Right lobe of liver (tissue), 6 donors: ENCODE measurements around the gene CALY. TPM values are rescaled to one million over a fixed set of nuclear protein-coding genes. Genes with fewer than 3 reads are reported as not detected.

Source experiments
- ATAC-seq, 4 donors: fragments of 200-7000 bp; cut with Tn5 transposase; one replicate each; pipeline ENCODE4 v1.9.1; 2020; ENCODE audit warnings: mild to moderate bottlenecking in 4 of 4, moderate library complexity in 4 of 4
- DNase-seq, 3 donors: peaks; one replicate each; pipeline ENCODE4 v3.0.0-alpha.2; 2020
- H3K27ac ChIP-seq, 3 donors: fragments of 200-600 bp; one replicate each; pipeline ENCODE4 v1.8.0; 2022
- H3K27me3 ChIP-seq, 2 donors: fragments of 200-600 bp; one replicate each; pipeline ENCODE4 v1.8.0; 2022
- H3K36me3 ChIP-seq, 4 donors: fragments of 200-600 bp; sonication (generic) in 1 of 4; one replicate each; pipeline versions ENCODE4 v1.5.1 to v1.8.0; 2017 to 2022; ENCODE audit warnings: control low read depth in 1 of 4
- H3K4me1 ChIP-seq, 4 donors: fragments of 200-600 bp; sonication (generic) in 1 of 4; one replicate each; pipeline versions ENCODE4 v1.5.1 to v1.8.0; 2017 to 2022; ENCODE audit warnings: control low read depth in 1 of 4
- H3K4me3 ChIP-seq, 3 donors: fragments of 200-600 bp; one replicate each; pipeline ENCODE4 v1.8.0; 2022
- H3K9me3 ChIP-seq, 4 donors: fragments of 200-600 bp; sonication (generic) in 1 of 4; one replicate each; pipeline versions ENCODE4 v1.5.1 to v1.8.0; 2017 to 2022; ENCODE audit warnings: control low read depth in 1 of 4
- POLR2A ChIP-seq: fragments of 450-650 bp; IDR thresholded peaks from one replicate; pipeline ENCODE4 v1.6.1; 2017; ENCODE audit warnings: antibody characterized with exemption, mild to moderate bottlenecking
- WGBS: methylation state at CpG from one replicate; pipeline ENCODE4 v1.1.6; 2018; ENCODE audit warnings: low coverage, low lambda C conversion rate; ENCODE audit not compliant: insufficient coverage; ENCODE audit errors: missing lambda C conversion rate; 5-methylcytosine and 5-hydroxymethylcytosine counted together
- intact Hi-C, 2 donors: fragments of 100-400 bp; cut with DNase I; formaldehyde crosslinking; loops; one replicate each; pipeline versions ENCODE4 v1.11.2 to v1.14.1; 2022
- total RNA-seq, 6 experiments: library from RNA; depleted of rRNA in 2 of 6; stranded (reverse); fragments of >200 nt in 2 of 6; fragmentation: NEBNext Ultra II Directional in 3 of 6; extraction: Animal tissue kit (Norgen Biotek cat#: 25700) in 3 of 6; gene quantifications; one replicate each; pipeline versions ENCODE4 v1.1.0 to v1.2.4, GENCODE V29; 2016 to 2023
- TF ChIP-seq, protein P1 (sequence below), 4 donors: fragments of 200-600 bp in 3 of 4; fragments of 450-650 bp in 1 of 4; IDR thresholded peaks; one replicate each; pipeline versions ENCODE4 v1.5.1 to v1.8.0; 2016 to 2022; ENCODE audit warnings: antibody characterized with exemption in 4 of 4, mild to moderate bottlenecking in 2 of 4
- donor health status: DM: no; HTN: yes; CAD: no.
- donor health status: DM: no; HTN: no; CAD: no.
- donor health status: DM: no; HTN: no; CAD: no.
- donor health status: DM: no; HTN: yes; CAD: no.
- donor health status: DM: no; HTN: yes; CAD: no.

The CALY gene
- total RNA-seq, 6 experiments from 2014 or later = not detected

DNA sequence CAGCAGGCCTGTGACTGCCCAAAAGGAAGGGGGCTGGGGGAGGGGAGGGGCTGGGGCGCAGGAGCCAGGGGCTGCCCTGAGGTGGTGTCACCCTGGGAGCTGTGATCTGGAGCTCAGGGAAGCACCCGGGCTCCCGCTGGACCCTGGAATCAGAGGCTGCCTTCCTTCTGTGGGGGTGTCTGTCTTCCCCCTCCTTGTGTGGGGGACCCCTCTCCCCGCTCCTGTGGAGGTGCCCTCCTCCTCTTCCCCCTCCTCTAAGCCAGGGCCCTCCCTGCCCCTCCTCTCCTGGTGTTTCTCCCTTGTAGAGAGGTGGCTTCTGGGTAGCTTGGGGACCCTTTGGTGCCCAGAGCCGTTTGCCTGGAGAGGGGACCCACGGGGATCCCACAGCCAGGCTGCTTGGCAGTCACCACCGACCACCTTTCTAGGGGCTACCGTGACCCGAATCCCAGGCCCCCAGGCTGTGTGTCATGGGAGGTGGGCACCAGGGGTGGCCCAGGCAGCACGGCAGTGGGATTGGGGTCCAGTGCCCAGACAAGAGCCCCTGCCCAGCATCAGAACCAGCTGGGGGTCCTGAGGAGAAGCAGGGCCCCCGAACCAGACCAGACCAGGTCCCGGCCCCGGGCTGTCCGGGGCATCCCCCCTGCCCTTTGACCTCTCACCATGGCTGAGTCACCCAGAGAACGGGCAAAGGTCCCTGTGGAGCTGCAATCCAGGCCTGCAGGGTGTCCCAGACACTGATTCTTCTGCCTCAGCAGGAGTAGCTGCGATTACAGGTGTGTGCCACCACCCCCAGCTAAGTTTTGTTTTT is 11.2 kb upstream of the CALY start:
- Histone ChIP-seq H3K27me3 (no peaks in the 10 kb centered on the region), H3K4me3 (peak overlapping the region; percentile 34 to 60 (median 53)), H3K9me3 (no peaks in the 10 kb centered on the region), H3K27ac (peak overlapping the region; percentile 77 to 83 (median 82)), H3K36me3 (peaks cover 0 to 4% (median 0%) of the 10 kb centered on the region in 4 donors), H3K4me1 (peaks cover 0 to 45% (median 19%) of the 10 kb centered on the region in 4 donors)
- peak; percentile 66 to 80 (median 70) for ATAC-seq
- intact Hi-C loops = no loop called here
- peak; percentile 83 to 93 (median 89) for DNase-seq
- WGBS = 0% methylated on average over 4 of the region's 16 CpGs
- TF ChIP-seq POLR2A = no peak
- TF ChIP-seq, protein P1, sequence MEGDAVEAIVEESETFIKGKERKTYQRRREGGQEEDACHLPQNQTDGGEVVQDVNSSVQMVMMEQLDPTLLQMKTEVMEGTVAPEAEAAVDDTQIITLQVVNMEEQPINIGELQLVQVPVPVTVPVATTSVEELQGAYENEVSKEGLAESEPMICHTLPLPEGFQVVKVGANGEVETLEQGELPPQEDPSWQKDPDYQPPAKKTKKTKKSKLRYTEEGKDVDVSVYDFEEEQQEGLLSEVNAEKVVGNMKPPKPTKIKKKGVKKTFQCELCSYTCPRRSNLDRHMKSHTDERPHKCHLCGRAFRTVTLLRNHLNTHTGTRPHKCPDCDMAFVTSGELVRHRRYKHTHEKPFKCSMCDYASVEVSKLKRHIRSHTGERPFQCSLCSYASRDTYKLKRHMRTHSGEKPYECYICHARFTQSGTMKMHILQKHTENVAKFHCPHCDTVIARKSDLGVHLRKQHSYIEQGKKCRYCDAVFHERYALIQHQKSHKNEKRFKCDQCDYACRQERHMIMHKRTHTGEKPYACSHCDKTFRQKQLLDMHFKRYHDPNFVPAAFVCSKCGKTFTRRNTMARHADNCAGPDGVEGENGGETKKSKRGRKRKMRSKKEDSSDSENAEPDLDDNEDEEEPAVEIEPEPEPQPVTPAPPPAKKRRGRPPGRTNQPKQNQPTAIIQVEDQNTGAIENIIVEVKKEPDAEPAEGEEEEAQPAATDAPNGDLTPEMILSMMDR (IDR thresholded peaks at IDR 0.05) = no peak

DNA sequence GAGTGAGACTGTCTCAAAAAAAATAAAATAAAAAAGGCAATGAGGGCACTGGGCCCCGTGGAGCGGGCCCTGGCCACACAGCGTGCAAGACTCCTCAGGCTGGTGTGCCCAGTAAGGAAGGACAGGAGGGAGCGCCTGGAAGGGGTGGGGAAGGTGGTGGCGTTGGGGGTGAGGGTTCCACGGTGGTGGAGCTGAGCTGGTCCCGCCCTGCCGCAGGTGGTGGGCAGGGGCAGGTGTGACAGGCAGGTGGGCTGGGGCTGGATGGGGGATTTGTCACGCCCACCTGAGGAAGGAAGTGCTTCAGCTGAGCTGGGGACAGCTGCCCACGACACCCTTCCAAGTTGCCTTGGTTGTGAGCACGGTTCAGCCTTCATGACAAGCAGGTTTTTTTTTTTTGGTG is 9.7 kb upstream of the CALY start:
- H3K27ac ChIP-seq = peak overlapping the region in 1 of 3 donors; percentile 83
- intact Hi-C loops = no loop called here
- no peak for TF ChIP-seq POLR2A
- TF ChIP-seq, protein P1 (IDR thresholded peaks at IDR 0.05) = no peak
- peaks cover 0 to 30% (median 11%) of the 10 kb centered on the region in 4 donors for H3K4me1 ChIP-seq
- no peaks in the 10 kb centered on the region for H3K36me3 ChIP-seq
- H3K4me3 ChIP-seq = no peak overlapping the region
- ATAC-seq (no peak), DNase-seq (peak in 1 of 3 donors; percentile 49)
- no peaks in the 10 kb centered on the region for H3K27me3 ChIP-seq
- 46% methylated on average over 6 of the region's 11 CpGs for WGBS
- no peaks in the 10 kb centered on the region for H3K9me3 ChIP-seq

DNA sequence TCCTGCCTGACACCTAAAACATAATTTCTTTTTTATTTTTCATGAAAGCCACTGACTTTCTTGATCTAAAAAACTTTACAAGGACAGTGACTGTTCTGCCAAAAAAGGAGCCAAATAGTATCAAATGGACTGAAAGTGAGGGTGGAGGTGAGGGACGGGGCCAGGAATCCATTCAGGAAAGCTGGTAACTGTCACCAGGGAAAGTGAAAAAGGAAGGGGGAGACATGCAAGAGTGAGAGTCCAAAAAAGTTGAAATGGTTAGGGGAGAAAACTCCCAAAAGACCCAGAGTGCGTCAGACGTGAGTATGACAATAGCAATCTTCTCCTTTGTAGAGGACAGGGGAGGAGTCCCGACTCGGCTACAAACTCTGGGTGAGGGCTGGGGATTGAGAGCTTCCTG is 7.5 kb upstream of the CALY start:
- DNase-seq (no peak), ATAC-seq (no peak)
- H3K4me3 ChIP-seq = no peak overlapping the region
- H3K9me3 ChIP-seq = no peaks in the 10 kb centered on the region
- TF ChIP-seq POLR2A = no peak
- TF ChIP-seq, protein P1 (IDR thresholded peaks at IDR 0.05) = no peak
- intact Hi-C loops = no loop called here
- peaks cover 0 to 10% (median 0%) of the 10 kb centered on the region in 4 donors for H3K4me1 ChIP-seq
- 29% methylated on average over 4 of the region's 5 CpGs for WGBS
- H3K27ac ChIP-seq = no peak overlapping the region
- no peaks in the 10 kb centered on the region for H3K36me3 ChIP-seq
- H3K27me3 ChIP-seq = no peaks in the 10 kb centered on the region

DNA sequence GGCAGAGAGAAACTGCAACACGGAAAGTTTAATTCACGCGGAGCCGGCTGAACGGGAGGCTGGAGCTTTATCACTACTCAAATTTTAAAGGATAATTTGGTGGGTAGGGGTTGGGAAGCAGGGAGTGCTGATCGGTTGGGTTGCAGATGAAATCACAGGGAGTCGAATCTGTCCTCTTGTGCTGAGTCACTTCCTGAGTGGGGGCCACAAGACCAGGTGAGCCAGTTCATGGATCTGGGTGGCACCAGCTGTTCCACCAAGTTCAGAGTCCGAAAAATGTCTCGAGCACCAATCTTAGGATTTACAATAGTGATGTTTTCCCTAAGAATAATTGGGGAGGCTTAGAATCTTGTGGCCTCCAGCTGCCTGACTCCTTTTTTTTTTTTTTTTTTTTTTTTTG is 6.9 kb upstream of the CALY start:
- Histone ChIP-seq H3K9me3 (no peaks in the 10 kb centered on the region), H3K4me1 (peaks cover 0 to 6% (median 0%) of the 10 kb centered on the region in 4 donors), H3K4me3 (no peak overlapping the region), H3K36me3 (no peaks in the 10 kb centered on the region), H3K27ac (no peak overlapping the region), H3K27me3 (no peaks in the 10 kb centered on the region)
- DNase-seq (no peak), ATAC-seq (no peak)
- WGBS = 54% methylated on average over 8 of the region's 9 CpGs
- TF ChIP-seq POLR2A = no peak
- TF ChIP-seq, protein P1 (IDR thresholded peaks at IDR 0.05) = no peak
- intact Hi-C loops = no loop called here
